Jurkat, Clone E6-1 (cell line): ENCODE results near the gene CEACAM4. TPM values are rescaled to one million over a fixed set of nuclear protein-coding genes. Genes with fewer than 3 reads are reported as not detected.
A peak's percentile ranks its signal among the peaks of the same experiment; 100 is the strongest.
"Not testable (repeated sequence)": the region's sequence is repeated elsewhere in the genome, so short reads cannot be mapped to it uniquely, and the experiment has no call there.

Experiments
- DNase-seq: peaks from one replicate; pipeline ENCODE4 v3.0.0-alpha.2; 2011; ENCODE audit warnings: low read depth, low spot score
- H3K4me3 ChIP-seq: 2 replicates; pipeline ENCODE4 v1.5.1; 2011; ENCODE audit warnings: mild to moderate bottlenecking, low read length, control low read depth, moderate library complexity
- polyA plus RNA-seq: library from polyadenylated mRNA; unstranded; fragments of >200 nt; gene quantifications from one replicate; pipeline ENCODE4 v1.2.1, GENCODE V29; 2012; ENCODE audit warnings: missing spikeins; ENCODE audit not compliant: insufficient read length, insufficient read depth

CEACAM4 gene
- polyA plus RNA-seq: not detected

GRCh38 chr19:41626877-41627276 is at the start of gene CEACAM4:
TSS of gene CEACAM4 (minus strand) at chr19:41627074. CDS start at chr19:41626963, 111 bp downstream.
- no peak within 1 kb of the TSS for H3K4me3 ChIP-seq
- DNase-seq: no peak

DNA sequence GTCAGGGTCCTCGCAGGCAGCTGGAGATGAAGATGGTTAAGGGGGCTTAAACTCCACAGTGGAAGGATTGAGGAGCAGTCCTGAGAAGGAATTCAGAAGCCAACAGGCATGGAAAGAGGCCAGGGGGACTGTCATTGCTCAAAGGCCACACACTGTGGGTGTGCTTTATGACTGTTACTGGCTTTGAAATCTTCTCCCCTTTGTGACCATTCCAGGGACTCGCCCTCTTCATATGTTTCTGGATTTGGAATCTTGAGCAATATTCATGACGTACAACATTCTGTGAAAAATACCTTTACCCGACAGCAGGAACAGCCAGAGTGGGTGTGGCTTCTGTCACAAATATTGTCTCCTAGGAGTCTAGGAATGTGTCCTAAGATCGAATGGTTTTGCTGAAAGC is 44.6 kb upstream of the CEACAM4 start:
- no peak overlapping the region for H3K4me3 ChIP-seq
- DNase-seq: no peak

- no peak for DNase-seq
- no peak overlapping the region for H3K4me3 ChIP-seq
Observed at GRCh38 chr19:41670755-41671154, 43.9 kb upstream of the CEACAM4 start.

DNA sequence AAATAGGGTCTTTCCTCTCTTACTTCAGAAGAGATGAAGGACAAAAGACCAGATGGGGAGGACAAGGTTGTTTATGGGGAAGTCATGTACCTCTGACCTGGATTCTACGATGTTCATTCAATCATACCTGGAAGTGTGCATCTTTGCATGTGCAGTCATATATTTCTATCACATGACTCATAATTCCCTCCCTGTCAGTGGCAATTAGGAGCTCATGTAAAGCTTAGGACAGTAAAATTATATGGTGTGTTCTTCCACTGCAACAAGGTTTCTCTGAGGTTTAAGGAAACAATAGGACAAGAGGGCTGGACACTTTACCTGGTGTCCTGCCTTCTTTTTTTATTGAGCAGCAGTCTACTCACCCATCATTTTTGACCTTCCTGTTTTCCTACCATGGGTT is 41.4 kb upstream of the CEACAM4 start:
- no peak for DNase-seq
- H3K4me3 ChIP-seq: no peak overlapping the region

GRCh38 chr19:41666075-41666474 is 39.2 kb upstream of the CEACAM4 start:
- no peak for DNase-seq
- H3K4me3 ChIP-seq: no peak overlapping the region

GRCh38 chr19:41657157-41657556 is 30.3 kb upstream of the CEACAM4 start:
- DNase-seq: peak; percentile 30
- no peak overlapping the region for H3K4me3 ChIP-seq

- H3K4me3 ChIP-seq, DNase-seq: not testable (repeated sequence)
Observed at GRCh38 chr19:41656756-41657155, 29.9 kb upstream of the CEACAM4 start.

DNA sequence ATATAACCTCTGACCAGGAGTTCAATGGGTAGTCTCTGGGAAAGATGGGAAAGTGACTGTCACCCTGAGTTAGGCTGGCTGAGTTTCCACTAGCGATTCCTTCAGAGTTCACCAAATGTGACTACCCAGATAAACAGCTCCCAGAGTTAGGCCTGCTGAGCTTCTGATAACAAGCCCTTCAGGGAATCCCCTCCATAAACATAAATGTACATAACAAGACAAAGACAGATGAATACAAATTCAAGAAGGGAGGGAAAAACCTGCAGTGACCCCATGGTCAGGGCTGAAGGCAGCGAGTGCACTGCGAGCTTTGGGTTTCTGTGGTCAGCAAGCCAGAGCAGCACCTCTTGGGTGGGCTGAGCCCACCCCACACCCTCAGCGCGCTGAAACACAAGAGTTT is 25.4 kb upstream of the CEACAM4 start:
- no peak for DNase-seq
- no peak overlapping the region for H3K4me3 ChIP-seq

DNA sequence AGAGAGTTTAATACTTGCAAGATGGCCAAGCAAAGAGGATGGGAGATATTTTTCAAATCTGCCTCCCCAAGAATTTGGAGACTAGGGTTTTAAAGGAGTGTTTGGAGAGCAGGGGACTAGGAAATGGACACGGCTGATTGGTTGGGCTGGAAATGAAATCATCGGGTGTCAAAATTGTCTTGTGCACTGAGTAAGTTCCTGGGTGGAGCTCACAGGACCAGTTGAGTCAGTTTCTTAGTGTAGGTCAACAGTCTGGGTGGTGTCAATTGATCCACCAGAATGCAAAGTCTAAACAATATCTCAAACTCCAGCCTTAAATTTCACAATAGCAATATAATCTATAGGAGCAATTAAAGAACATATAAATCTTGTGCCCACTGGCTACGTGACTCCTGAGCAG is 23.0 kb upstream of the CEACAM4 start:
- DNase-seq: no peak
- no peak overlapping the region for H3K4me3 ChIP-seq

- H3K4me3 ChIP-seq: no peak overlapping the region
- peak; percentile 9 for DNase-seq
Observed at GRCh38 chr19:41646589-41647204, 19.8 kb upstream of the CEACAM4 start.

- no peak overlapping the region for H3K4me3 ChIP-seq
- peak; percentile 50 for DNase-seq
Observed at GRCh38 chr19:41641879-41642485, 15.1 kb upstream of the CEACAM4 start.

DNA sequence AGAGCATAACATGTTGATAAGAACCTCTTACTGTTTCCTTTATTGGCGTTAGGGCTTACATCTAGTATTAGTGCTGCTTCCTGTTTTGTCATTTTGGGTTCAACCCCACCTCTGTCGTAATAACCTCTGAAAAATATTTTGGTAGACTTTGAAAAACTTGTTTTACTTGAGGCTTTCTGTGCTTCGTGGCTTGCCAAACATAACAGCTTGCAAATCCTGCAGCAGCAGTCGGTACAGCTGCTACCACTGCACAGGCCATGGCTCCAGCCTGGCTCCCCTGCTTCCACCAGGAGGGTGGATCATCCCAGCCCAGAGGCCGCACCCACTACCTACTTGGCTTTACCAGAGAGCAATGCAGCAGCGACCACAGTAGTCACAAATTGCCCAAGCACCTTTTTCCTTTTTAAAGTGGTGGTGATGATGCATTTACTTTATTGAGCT is 11.8 kb upstream of the CEACAM4 start:
- no peak for DNase-seq
- no peak overlapping the region for H3K4me3 ChIP-seq

- DNase-seq: no peak
- H3K4me3 ChIP-seq: no peak overlapping the region
Observed at GRCh38 chr19:41637484-41637883, 10.6 kb upstream of the CEACAM4 start.

DNA sequence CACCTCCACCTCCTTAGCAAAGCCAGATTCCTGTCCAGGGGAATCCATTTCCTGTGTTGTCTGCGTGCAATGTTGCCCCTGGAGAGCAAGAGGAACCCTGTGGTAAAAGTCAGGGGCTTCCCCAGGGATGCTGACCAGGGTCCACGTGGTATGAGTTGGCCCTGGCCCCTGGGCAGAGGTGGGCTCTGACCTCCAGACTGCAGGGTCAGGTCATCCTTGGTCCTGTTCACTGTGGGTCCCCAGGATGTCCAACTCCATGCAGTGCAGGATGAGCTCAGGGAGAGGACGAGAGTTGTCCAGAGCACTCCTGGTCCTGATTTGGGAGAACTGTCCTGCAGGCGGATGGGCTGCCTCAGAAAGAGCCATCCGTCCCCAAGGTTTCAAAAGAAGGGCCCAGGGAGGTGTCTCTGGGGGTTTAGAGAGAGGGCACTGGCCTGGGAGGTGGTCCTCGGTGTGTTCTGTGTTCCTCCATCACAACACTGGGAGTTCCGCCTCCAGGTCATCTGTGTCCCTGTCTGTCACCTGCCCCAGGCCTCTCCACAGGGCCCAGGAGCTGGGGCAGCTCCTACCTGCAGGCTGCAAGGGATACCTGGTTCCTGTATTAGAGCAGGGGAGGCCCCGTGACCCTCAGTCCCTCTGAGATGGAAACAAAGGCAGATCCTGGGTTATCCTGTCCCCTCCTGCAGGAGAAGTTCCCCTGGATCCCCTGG is 1.2 kb upstream of the CEACAM4 start:
- no peak for DNase-seq
- no peak overlapping the region for H3K4me3 ChIP-seq

DNA sequence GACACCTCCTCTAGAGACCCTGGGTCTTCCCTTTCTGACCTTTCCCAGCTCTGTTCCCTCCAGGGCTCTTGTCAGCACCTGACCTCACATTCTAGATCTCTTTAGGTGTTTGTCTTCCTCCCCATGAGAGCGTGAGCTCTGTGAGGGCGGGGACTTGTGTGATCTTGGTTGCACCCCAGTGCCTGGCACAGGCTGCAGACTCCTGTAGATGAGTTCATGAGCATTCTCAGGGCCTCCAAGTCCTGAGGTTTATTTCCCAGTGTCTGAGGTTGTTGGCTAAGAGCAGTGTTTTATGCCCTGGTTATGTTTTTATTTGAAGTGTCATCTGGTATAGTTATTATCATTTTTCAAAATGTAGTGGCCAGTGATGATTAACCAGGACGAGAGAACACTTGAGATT is 596 bp downstream of the CEACAM4 start:
- DNase-seq: no peak
- H3K4me3 ChIP-seq: no peak overlapping the region

GRCh38 chr19:41624937-41625336 is 1.9 kb downstream of the CEACAM4 start:
- no peak for DNase-seq
- no peak overlapping the region for H3K4me3 ChIP-seq

GRCh38 chr19:41624515-41624914 is 2.4 kb downstream of the CEACAM4 start:
- no peak for DNase-seq

DNA sequence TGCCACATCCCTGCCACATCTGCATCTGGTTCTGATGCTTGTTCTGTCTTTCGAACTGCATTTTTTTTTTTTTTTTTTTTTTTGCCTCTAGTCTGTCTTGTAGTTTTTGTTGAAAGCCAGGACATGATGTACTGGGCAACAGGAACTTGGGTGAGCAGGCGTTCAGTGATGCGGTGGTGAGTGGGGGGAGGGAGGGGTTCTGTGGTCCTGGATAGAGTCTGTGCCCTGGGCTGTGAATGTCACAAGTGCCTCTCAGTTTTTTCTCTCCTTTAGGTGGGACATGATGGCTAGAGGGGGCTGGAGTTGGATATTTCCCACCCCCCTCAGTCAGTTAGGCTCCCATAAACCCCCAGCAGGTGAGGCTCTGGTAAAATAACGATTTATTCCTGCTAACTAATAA is 3.5 kb downstream of the CEACAM4 start:
- no peak overlapping the region for H3K4me3 ChIP-seq
- no peak for DNase-seq

More at GRCh38 chr19:41624515-41624914, 2.4 kb downstream of the CEACAM4 start:
- no peak overlapping the region for H3K4me3 ChIP-seq

DNA sequence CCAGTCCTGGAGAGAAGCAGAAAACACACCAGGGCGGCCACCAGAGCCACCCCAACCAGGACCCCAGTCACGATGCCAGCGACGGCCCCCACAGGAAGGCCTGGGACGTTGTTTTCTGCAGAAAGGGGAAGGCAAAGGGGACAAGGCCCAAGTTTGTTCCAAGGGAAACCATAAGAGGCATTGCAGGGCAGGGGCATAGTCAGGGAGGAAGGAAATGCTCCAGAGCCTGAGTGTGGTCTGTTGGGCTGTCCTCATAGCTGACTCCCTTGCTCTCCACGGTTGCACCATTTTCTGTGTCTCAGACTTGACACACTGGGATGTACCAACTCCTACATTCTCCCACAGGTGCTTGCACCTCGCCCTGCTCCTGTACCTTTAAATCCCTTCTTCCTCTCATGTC is 5.2 kb downstream of the CEACAM4 start:
- no peak for DNase-seq
- H3K4me3 ChIP-seq: no peak overlapping the region

DNA sequence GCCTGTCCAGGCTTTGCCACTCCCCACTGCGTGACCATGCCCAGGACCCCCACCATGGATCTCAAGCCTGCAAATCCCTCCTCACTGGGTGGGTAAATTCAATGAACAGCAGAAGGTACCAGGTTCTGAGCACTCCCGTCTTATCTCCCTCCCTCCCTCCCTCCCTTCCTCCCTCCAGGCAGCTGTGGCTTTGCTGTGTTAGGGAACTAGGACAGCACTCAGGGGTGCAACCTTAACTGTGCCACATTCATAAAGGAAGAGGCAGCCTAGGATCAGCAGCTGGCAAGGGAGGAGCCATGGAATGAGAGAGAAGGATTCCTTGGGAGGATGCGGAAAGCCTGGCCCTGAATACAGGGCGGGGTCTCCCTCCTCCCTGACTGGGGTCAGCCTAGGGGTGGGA is 5.6 kb downstream of the CEACAM4 start:
- no peak for DNase-seq
- H3K4me3 ChIP-seq: no peak overlapping the region
